NT2/D1 (cell line): Measurements from ENCODE around the gene ALDH1A1.

Experiments used
- DNase-seq: peaks from one replicate; pipeline ENCODE4 v3.0.0-alpha.2; 2011; ENCODE audit warnings: low read depth, low spot score
- H3K27me3 ChIP-seq: 2 replicates; pipeline ENCODE4 v1.6.0; 2011; ENCODE audit warnings: mild to moderate bottlenecking; ENCODE audit not compliant: insufficient read length, insufficient read depth
- H3K36me3 ChIP-seq: 2 replicates; pipeline ENCODE4 v1.6.1; 2011; ENCODE audit warnings: mild to moderate bottlenecking, low read length, mixed read lengths; ENCODE audit not compliant: insufficient read depth, insufficient read length
- H3K4me1 ChIP-seq: 2 replicates; pipeline ENCODE4 v1.5.1; 2011; ENCODE audit not compliant: insufficient read depth, insufficient read length
- H3K4me3 ChIP-seq: 2 replicates; pipeline ENCODE4 v1.5.1; 2011; ENCODE audit warnings: low read depth; ENCODE audit not compliant: insufficient read length
- H3K9ac ChIP-seq: 2 replicates; pipeline ENCODE4 v1.6.0; 2011; ENCODE audit warnings: low read depth; ENCODE audit not compliant: insufficient read length
- H3K9me3 ChIP-seq: 2 replicates; pipeline ENCODE4 v1.5.1; 2011; ENCODE audit warnings: mild to moderate bottlenecking, low read length; ENCODE audit not compliant: insufficient read depth
- SUZ12 ChIP-seq: IDR thresholded peaks from 2 replicates; pipeline ENCODE4 v1.6.1; 2011; ENCODE audit not compliant: insufficient read length, insufficient read depth; ENCODE audit errors: extremely low read depth
- YY1 ChIP-seq: IDR thresholded peaks from 2 replicates; pipeline ENCODE4 v1.6.1; 2011; ENCODE audit not compliant: insufficient read length, insufficient read depth
- ZNF274 ChIP-seq: IDR thresholded peaks from 2 replicates; pipeline ENCODE4 v1.6.1; 2011; ENCODE audit warnings: mild to moderate bottlenecking, low read depth, low read length

ALDH1A1 gene

GRCh38 chr9:72931437-72931836 lies 21.4 kb downstream of the ALDH1A1 start:
- no peak overlapping the region for H3K9ac ChIP-seq
- H3K4me1 ChIP-seq = no peaks in the 10 kb centered on the region
- no peaks in the 10 kb centered on the region for H3K36me3 ChIP-seq
- no peak for DNase-seq
- no peaks in the 10 kb centered on the region for H3K9me3 ChIP-seq
- H3K4me3 ChIP-seq = no peak overlapping the region
- no peak for TF ChIP-seq SUZ12
- TF ChIP-seq YY1 = no peak
- no peak for TF ChIP-seq ZNF274
- no peaks in the 10 kb centered on the region for H3K27me3 ChIP-seq

- Histone ChIP-seq H3K9ac (no peak overlapping the region), H3K9me3 (no peaks in the 10 kb centered on the region), H3K4me3 (no peak overlapping the region), H3K27me3 (no peaks in the 10 kb centered on the region), H3K36me3 (no peaks in the 10 kb centered on the region), H3K4me1 (no peaks in the 10 kb centered on the region)
- no peak for DNase-seq
- no peak for TF ChIP-seq YY1
- TF ChIP-seq SUZ12 = no peak
- no peak for TF ChIP-seq ZNF274
Observed at GRCh38 chr9:72930828-72931227, 22.0 kb downstream of the ALDH1A1 start.

- DNase-seq = no peak
- Histone ChIP-seq H3K9me3 (no peaks in the 10 kb centered on the region), H3K27me3 (no peaks in the 10 kb centered on the region), H3K4me1 (no peaks in the 10 kb centered on the region), H3K4me3 (no peak overlapping the region), H3K36me3 (no peaks in the 10 kb centered on the region), H3K9ac (no peak overlapping the region)
- TF ChIP-seq SUZ12 = no peak
- no peak for TF ChIP-seq YY1
- TF ChIP-seq ZNF274 = no peak
Observed at GRCh38 chr9:72929542-72929941, 23.3 kb downstream of the ALDH1A1 start.

- no peak for DNase-seq
- Histone ChIP-seq H3K4me1 (no peaks in the 10 kb centered on the region), H3K9me3 (no peaks in the 10 kb centered on the region), H3K9ac (no peak overlapping the region), H3K27me3 (no peaks in the 10 kb centered on the region), H3K36me3 (no peaks in the 10 kb centered on the region), H3K4me3 (no peak overlapping the region)
- TF ChIP-seq YY1 = no peak
- no peak for TF ChIP-seq ZNF274
- TF ChIP-seq SUZ12 = no peak
Observed at GRCh38 chr9:72928042-72928507, 24.8 kb downstream of the ALDH1A1 start.

GRCh38 chr9:72926506-72926905 lies 26.3 kb downstream of the ALDH1A1 start:
- TF ChIP-seq YY1 (no peak), ZNF274 (no peak), SUZ12 (no peak)
- Histone ChIP-seq H3K36me3 (no peaks in the 10 kb centered on the region), H3K9me3 (no peaks in the 10 kb centered on the region), H3K27me3 (no peaks in the 10 kb centered on the region), H3K4me3 (no peak overlapping the region), H3K4me1 (no peaks in the 10 kb centered on the region), H3K9ac (no peak overlapping the region)
- no peak for DNase-seq

- no peaks in the 10 kb centered on the region for H3K4me1 ChIP-seq
- no peak overlapping the region for H3K4me3 ChIP-seq
- no peak for DNase-seq
- H3K36me3 ChIP-seq = no peaks in the 10 kb centered on the region
- H3K27me3 ChIP-seq = no peaks in the 10 kb centered on the region
- H3K9me3 ChIP-seq = no peaks in the 10 kb centered on the region
- no peak overlapping the region for H3K9ac ChIP-seq
- TF ChIP-seq SUZ12 (no peak), ZNF274 (no peak), YY1 (no peak)
Observed at GRCh38 chr9:72925891-72926290, 27.0 kb downstream of the ALDH1A1 start.

GRCh38 chr9:72925126-72925789 lies 27.6 kb downstream of the ALDH1A1 start:
- Histone ChIP-seq H3K4me1 (no peaks in the 10 kb centered on the region), H3K9me3 (no peaks in the 10 kb centered on the region), H3K9ac (no peak overlapping the region), H3K4me3 (no peak overlapping the region), H3K27me3 (no peaks in the 10 kb centered on the region), H3K36me3 (no peaks in the 10 kb centered on the region)
- TF ChIP-seq ZNF274 (no peak), SUZ12 (no peak), YY1 (no peak)
- no peak for DNase-seq
